K562 (cell line): ENCODE data around the gene PPP2R1A. TPM values are rescaled to one million over a fixed set of nuclear protein-coding genes. Genes with fewer than 3 reads are reported as not detected.

Experiments used
- ATF1 ChIP-seq, 2 experiments: fragments of 450-650 bp in 1 of 2; IDR thresholded peaks; 2 replicates each; pipeline ENCODE4 v1.6.1; 2016; ENCODE audit warnings: missing compliant biosample characterization in 1 of 2, missing genetic modification characterization in 1 of 2
- CBFA2T2 ChIP-seq: fragments of 450-650 bp; conservative IDR thresholded peaks from 2 replicates; pipeline ENCODE4 v1.6.1; 2017; ENCODE audit warnings: mild to moderate bottlenecking
- DPF2 ChIP-seq: fragments of 450-650 bp; IDR thresholded peaks from 2 replicates; pipeline ENCODE4 v1.6.1; 2016
- MBD2 ChIP-seq: sonication (generic); IDR thresholded peaks from 2 replicates; pipeline ENCODE4 v1.6.1; 2016; ENCODE audit warnings: low read depth, borderline replicate concordance
- MCM5 ChIP-seq: fragments of 450-650 bp; IDR thresholded peaks from 2 replicates; pipeline ENCODE4 v1.6.1; 2016; ENCODE audit warnings: low read depth
- PML ChIP-seq: IDR thresholded peaks from 2 replicates; pipeline ENCODE4 v1.6.1; 2012; ENCODE audit warnings: low read length, inconsistent platforms
- SIN3B ChIP-seq: fragments of 450-650 bp; IDR thresholded peaks from 2 replicates; pipeline ENCODE4 v1.6.1; 2017; ENCODE audit warnings: low read depth, mild to moderate bottlenecking, moderate library complexity
- SMAD2 ChIP-seq: fragments of 150-350 bp; IDR thresholded peaks from 2 replicates; pipeline ENCODE4 v1.6.1; 2014; ENCODE audit warnings: low read depth, mild to moderate bottlenecking, low read length
- TAF7 ChIP-seq: fragments of 450-650 bp; IDR thresholded peaks from 2 replicates; pipeline ENCODE4 v1.6.1; 2016; ENCODE audit warnings: missing genetic modification characterization, missing compliant biosample characterization
- ZBTB17 ChIP-seq: fragments of 450-650 bp; formaldehyde crosslinking; IDR thresholded peaks from 2 replicates; pipeline ENCODE4 v1.4.0; 2020; ENCODE audit warnings: mild to moderate bottlenecking
- ZFP30 ChIP-seq: fragments of 250-450 bp; sonication (Bioruptor Pico); IDR thresholded peaks from 2 replicates; pipeline ENCODE4 v1.8.0; 2022; ENCODE audit warnings: moderate library complexity, mild to moderate bottlenecking, inconsistent platforms, borderline replicate concordance
- ZNF134 ChIP-seq: fragments of 250-450 bp; sonication (Bioruptor Pico); conservative IDR thresholded peaks from 2 replicates; pipeline ENCODE4 v1.4.0; 2020
- ZNF695 ChIP-seq: fragments of 450-650 bp; formaldehyde crosslinking; IDR thresholded peaks from 2 replicates; pipeline ENCODE4 v1.4.0; 2020; ENCODE audit warnings: mild to moderate bottlenecking, moderate library complexity
- ZNF766 ChIP-seq: fragments of 200-800 bp; sonication (Bioruptor generic); conservative IDR thresholded peaks from 2 replicates; pipeline ENCODE4 v1.6.1; 2016; ENCODE audit warnings: missing genetic modification characterization, missing compliant biosample characterization
- polyA plus RNA-seq, 8 experiments: library from polyadenylated mRNA; depleted of rRNA in 4 of 8; stranded (reverse) in 5 of 8; unstranded in 3 of 8; fragments of >200 nt; fragmentation: Nextera tagmentation in 2 of 8; fragmentation: Illumina TruSeq in 1 of 8; extraction: Ambion mirVana in 2 of 8; extraction: Trizol in 1 of 8; gene quantifications; 2 replicates each; pipeline versions ENCODE4 v1.2.1 to v1.2.3, GENCODE V29; 2011 to 2014; ENCODE audit warnings: inconsistent platforms in 1 of 8, missing spikeins in 1 of 8
- total RNA-seq, 7 experiments: library from RNA; depleted of rRNA in 6 of 7; stranded (reverse); fragments of >200 nt in 6 of 7; fragmentation: Illumina TruSeq in 2 of 7; extraction: Trizol in 2 of 7; gene quantifications; 2 replicates each; pipeline versions ENCODE4 v1.2.1 to v1.2.3, GENCODE V29; 2011 to 2021; ENCODE audit warnings: low replicate concordance in 1 of 7
- TF ChIP-seq, protein P1 (sequence below), 2 experiments: IDR thresholded peaks; 2 replicates each; pipeline ENCODE4 v1.6.1; 2011; ENCODE audit warnings: borderline replicate concordance in 1 of 2, control low read depth in 1 of 2, low read depth in 1 of 2, low read length in 1 of 2, mild to moderate bottlenecking in 1 of 2, mixed read lengths in 1 of 2, moderate library complexity in 1 of 2; ENCODE audit not compliant: insufficient read depth in 1 of 2, insufficient read length in 1 of 2, poor library complexity in 1 of 2, severe bottlenecking in 1 of 2; ENCODE audit errors: extremely low read depth in 1 of 2
- TF ChIP-seq, protein P2 (sequence below): fragments of 200-600 bp; sonication (generic); IDR thresholded peaks from one replicate; pipeline ENCODE4 v1.6.1; 2012; ENCODE audit warnings: mild to moderate bottlenecking, low read depth, low read length, inconsistent platforms

PPP2R1A gene
- total and polyA plus RNA-seq, 9 of the 15 experiments (the other 6 are each of a cell fraction or from before 2014, with no cell fraction given) = 10.1 to 211 (median 70.1) TPM

DNA sequence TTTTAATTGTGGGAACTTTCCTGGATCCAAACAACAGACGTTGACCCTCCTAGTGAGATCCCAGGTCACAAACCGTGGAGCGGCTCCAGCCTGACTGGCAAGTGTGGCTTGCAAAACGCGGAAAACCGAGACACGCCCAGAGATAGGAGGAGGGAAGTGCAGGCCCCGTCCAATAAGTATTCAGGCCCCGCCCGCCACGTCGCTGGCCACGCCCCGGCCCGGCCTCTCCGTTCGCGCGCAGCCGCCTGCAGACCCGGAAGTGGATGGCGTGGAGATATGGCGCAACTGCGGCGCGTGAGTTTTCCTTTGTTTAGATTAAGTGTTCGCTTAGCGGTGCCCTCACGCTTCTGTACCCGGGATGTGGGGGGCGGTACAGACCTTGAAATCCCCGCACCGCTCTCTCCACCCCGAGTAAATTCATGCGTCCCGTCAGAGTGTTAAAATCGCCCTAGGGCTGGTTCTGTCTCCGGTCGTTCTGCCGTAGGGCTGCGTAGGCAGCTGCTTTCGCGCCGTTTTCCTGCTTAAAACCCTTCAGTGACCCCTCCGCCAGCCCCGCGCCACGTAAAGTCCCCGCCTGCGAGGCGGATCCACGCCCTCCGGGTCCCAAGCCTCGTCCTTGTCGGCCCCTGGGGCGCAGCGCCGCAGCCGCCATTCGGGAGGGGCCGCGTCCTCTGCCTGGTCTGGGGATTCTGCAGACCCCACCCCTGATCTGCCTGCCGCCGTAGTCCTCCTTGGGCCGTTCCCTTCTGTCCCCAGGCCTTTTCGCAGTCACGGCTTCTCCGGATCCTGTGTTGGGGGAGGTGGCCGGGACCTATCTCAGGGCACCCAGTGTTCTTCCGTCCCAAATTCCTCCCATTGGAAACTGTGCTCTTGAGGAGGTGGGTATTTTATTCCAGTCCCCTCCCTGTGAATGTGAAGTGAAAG lies 79.7 kb downstream of the PPP2R1A start, which contains the start of gene ZNF766 (continued):
- TF ChIP-seq TAF7 (tag) (peak; percentile 65; the same call in 1 of the 2 replicates), CBFA2T2 (no peak), ZBTB17 (CRISPR knock-in tag) (0 out of 2 replicates have a peak, but pooled peaks have one; percentile 46), DPF2 (no peak), ZNF695 (CRISPR knock-in tag) (no peak), ZFP30 (CRISPR knock-in tag) (no peak), ZNF134 (CRISPR knock-in tag) (no peak), SMAD2 (no peak), MBD2 (peak; percentile 51; the same call in 1 of the 2 replicates), PML (peak; percentile 39; the same call in 1 of the 2 replicates), ZNF766 (CRISPR knock-in tag) (no peak), SIN3B (peak; percentile 36; the same call in 1 of the 2 replicates), ATF1 (CRISPR knock-in tag; IDR thresholded peaks at IDR 0.05) (0 out of 2 replicates have a peak, but pooled peaks have one; percentile 21), ATF1 (tag; IDR thresholded peaks at IDR 0.05) (peak; percentile 90), MCM5 (no peak)
- TF ChIP-seq, protein P1, sequence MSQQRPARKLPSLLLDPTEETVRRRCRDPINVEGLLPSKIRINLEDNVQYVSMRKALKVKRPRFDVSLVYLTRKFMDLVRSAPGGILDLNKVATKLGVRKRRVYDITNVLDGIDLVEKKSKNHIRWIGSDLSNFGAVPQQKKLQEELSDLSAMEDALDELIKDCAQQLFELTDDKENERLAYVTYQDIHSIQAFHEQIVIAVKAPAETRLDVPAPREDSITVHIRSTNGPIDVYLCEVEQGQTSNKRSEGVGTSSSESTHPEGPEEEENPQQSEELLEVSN (IDR thresholded peaks at IDR 0.05; ENCODE audit: borderline replicate concordance in 1 of 2, extremely low read depth in 1 of 2, insufficient read depth in 1 of 2, insufficient read length in 1 of 2, low read depth in 1 of 2, low read length in 1 of 2, poor library complexity in 1 of 2, severe bottlenecking in 1 of 2) = peak; percentile 38 to 71
- TF ChIP-seq, protein P2, sequence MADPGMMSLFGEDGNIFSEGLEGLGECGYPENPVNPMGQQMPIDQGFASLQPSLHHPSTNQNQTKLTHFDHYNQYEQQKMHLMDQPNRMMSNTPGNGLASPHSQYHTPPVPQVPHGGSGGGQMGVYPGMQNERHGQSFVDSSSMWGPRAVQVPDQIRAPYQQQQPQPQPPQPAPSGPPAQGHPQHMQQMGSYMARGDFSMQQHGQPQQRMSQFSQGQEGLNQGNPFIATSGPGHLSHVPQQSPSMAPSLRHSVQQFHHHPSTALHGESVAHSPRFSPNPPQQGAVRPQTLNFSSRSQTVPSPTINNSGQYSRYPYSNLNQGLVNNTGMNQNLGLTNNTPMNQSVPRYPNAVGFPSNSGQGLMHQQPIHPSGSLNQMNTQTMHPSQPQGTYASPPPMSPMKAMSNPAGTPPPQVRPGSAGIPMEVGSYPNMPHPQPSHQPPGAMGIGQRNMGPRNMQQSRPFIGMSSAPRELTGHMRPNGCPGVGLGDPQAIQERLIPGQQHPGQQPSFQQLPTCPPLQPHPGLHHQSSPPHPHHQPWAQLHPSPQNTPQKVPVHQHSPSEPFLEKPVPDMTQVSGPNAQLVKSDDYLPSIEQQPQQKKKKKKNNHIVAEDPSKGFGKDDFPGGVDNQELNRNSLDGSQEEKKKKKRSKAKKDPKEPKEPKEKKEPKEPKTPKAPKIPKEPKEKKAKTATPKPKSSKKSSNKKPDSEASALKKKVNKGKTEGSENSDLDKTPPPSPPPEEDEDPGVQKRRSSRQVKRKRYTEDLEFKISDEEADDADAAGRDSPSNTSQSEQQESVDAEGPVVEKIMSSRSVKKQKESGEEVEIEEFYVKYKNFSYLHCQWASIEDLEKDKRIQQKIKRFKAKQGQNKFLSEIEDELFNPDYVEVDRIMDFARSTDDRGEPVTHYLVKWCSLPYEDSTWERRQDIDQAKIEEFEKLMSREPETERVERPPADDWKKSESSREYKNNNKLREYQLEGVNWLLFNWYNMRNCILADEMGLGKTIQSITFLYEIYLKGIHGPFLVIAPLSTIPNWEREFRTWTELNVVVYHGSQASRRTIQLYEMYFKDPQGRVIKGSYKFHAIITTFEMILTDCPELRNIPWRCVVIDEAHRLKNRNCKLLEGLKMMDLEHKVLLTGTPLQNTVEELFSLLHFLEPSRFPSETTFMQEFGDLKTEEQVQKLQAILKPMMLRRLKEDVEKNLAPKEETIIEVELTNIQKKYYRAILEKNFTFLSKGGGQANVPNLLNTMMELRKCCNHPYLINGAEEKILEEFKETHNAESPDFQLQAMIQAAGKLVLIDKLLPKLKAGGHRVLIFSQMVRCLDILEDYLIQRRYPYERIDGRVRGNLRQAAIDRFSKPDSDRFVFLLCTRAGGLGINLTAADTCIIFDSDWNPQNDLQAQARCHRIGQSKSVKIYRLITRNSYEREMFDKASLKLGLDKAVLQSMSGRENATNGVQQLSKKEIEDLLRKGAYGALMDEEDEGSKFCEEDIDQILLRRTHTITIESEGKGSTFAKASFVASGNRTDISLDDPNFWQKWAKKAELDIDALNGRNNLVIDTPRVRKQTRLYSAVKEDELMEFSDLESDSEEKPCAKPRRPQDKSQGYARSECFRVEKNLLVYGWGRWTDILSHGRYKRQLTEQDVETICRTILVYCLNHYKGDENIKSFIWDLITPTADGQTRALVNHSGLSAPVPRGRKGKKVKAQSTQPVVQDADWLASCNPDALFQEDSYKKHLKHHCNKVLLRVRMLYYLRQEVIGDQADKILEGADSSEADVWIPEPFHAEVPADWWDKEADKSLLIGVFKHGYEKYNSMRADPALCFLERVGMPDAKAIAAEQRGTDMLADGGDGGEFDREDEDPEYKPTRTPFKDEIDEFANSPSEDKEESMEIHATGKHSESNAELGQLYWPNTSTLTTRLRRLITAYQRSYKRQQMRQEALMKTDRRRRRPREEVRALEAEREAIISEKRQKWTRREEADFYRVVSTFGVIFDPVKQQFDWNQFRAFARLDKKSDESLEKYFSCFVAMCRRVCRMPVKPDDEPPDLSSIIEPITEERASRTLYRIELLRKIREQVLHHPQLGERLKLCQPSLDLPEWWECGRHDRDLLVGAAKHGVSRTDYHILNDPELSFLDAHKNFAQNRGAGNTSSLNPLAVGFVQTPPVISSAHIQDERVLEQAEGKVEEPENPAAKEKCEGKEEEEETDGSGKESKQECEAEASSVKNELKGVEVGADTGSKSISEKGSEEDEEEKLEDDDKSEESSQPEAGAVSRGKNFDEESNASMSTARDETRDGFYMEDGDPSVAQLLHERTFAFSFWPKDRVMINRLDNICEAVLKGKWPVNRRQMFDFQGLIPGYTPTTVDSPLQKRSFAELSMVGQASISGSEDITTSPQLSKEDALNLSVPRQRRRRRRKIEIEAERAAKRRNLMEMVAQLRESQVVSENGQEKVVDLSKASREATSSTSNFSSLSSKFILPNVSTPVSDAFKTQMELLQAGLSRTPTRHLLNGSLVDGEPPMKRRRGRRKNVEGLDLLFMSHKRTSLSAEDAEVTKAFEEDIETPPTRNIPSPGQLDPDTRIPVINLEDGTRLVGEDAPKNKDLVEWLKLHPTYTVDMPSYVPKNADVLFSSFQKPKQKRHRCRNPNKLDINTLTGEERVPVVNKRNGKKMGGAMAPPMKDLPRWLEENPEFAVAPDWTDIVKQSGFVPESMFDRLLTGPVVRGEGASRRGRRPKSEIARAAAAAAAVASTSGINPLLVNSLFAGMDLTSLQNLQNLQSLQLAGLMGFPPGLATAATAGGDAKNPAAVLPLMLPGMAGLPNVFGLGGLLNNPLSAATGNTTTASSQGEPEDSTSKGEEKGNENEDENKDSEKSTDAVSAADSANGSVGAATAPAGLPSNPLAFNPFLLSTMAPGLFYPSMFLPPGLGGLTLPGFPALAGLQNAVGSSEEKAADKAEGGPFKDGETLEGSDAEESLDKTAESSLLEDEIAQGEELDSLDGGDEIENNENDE = no peak
